Measurements from ENCODE around the gene KCNQ2. TPM values are rescaled to one million over a fixed set of nuclear protein-coding genes. Genes with fewer than 3 reads are reported as not detected.

Gene KCNQ2
- total RNA-seq, 1 experiment from 2014 or later, result 0.38 TPM

GRCh38 chr20:63447320-63447719 is 25.1 kb downstream of the KCNQ2 start:
- H3K4me1 Mint-ChIP-seq (ENCODE audit: low read depth, unreplicated experiment), result no peaks in the 10 kb centered on the region
- no peak overlapping the region for H3K4me3 Mint-ChIP-seq (ENCODE audit: low read depth, unreplicated experiment)
- peaks cover 6% of the 10 kb centered on the region for H3K36me3 Mint-ChIP-seq (ENCODE audit: insufficient read depth, unreplicated experiment)
- H3K27ac Mint-ChIP-seq (ENCODE audit: unreplicated experiment), result no peak overlapping the region
- H3K9me3 Mint-ChIP-seq (ENCODE audit: low read depth, unreplicated experiment), result peaks cover 6% of the 10 kb centered on the region
- CTCF ChIA-PET, result interaction anchor here (0.6 to 1.5 kb wide), 2 partner anchors 10 to 374 kb away, joined by 6 read pairs; no protein-coding TSS in a partner anchor
- DNase-seq, result no peak
- intact Hi-C loops (cut with micrococcal nuclease; ENCODE audit: unreplicated experiment), result no loop called here
- peaks cover 73% of the 10 kb centered on the region for H3K27me3 Mint-ChIP-seq (ENCODE audit: unreplicated experiment)
- no TSS peak for BruUV-seq (replicated peaks)
- TF ChIP-seq CTCF (IDR thresholded peaks at IDR 0.05; ENCODE audit: unreplicated experiment), result no peak

DNA sequence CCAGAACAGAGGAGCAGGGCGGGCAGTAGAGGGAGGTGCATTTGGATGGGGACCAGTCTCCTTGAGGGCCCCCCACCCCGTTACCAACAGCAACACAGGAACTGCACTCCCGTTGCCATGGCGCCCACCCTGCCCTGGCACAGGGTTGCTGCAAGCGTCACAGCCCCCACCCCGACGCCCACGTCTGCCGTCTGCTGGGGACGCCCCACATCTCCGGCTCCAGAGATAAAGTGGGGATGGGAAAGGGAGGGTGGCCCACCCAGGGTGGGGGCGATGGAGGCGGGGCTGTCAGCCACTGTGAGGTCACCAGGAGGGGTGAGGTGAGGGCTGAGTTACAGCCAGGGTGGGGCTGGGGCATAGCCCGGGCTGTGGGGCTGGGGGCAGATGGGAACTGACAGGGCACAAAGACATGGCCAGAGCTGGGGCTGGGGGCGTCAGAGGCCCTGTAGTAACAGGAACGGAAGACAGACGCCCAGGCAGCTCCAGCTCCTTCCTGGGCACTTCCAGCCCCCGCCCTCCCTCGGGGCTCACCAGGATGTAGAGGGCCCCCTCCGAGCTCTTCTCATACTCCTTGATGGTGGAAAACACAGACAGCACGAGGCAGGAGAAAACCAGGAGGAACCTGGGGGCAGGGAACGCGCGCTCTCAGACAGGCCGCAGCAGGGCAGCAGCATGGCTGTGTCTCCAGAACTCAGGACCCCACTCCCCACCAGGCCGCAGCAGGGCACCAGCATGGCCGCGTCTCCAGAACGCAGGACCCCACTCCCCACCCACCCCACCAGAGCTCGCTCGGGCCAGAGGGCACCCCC is 26.0 kb downstream of the KCNQ2 start:
- no peak overlapping the region for H3K27ac Mint-ChIP-seq (ENCODE audit: unreplicated experiment)
- no TSS peak for BruUV-seq (replicated peaks)
- intact Hi-C loops (cut with micrococcal nuclease; ENCODE audit: unreplicated experiment), result no loop called here

GRCh38 chr20:63445075-63445734 is 27.2 kb downstream of the KCNQ2 start:
- peaks cover 14% of the 10 kb centered on the region for H3K36me3 Mint-ChIP-seq (ENCODE audit: insufficient read depth, unreplicated experiment)
- peaks cover 72% of the 10 kb centered on the region for H3K27me3 Mint-ChIP-seq (ENCODE audit: unreplicated experiment)
- no peak overlapping the region for H3K4me3 Mint-ChIP-seq (ENCODE audit: low read depth, unreplicated experiment)
- no peak for DNase-seq
- no TSS peak for BruUV-seq (replicated peaks)
- H3K4me1 Mint-ChIP-seq (ENCODE audit: low read depth, unreplicated experiment), result no peaks in the 10 kb centered on the region
- intact Hi-C loops (cut with micrococcal nuclease; ENCODE audit: unreplicated experiment), result no loop called here
- no peak for TF ChIP-seq CTCF (IDR thresholded peaks at IDR 0.05; ENCODE audit: unreplicated experiment)
- CTCF ChIA-PET, result no interaction called here
- H3K27ac Mint-ChIP-seq (ENCODE audit: unreplicated experiment), result no peak overlapping the region
- peaks cover 6% of the 10 kb centered on the region for H3K9me3 Mint-ChIP-seq (ENCODE audit: low read depth, unreplicated experiment)

More for the DNA sequence above, 26.0 kb downstream of the KCNQ2 start:
- Mint-ChIP-seq H3K27me3 (ENCODE audit: unreplicated experiment) (peaks cover 72% of the 10 kb centered on the region), H3K4me3 (ENCODE audit: low read depth, unreplicated experiment) (no peak overlapping the region), H3K36me3 (ENCODE audit: insufficient read depth, unreplicated experiment) (peaks cover 10% of the 10 kb centered on the region), H3K9me3 (ENCODE audit: low read depth, unreplicated experiment) (peaks cover 6% of the 10 kb centered on the region), H3K4me1 (ENCODE audit: low read depth, unreplicated experiment) (no peaks in the 10 kb centered on the region)
- CTCF ChIA-PET, result interaction anchor here (1.5 kb wide), 1 partner anchor 11 kb away, joined by 6 read pairs; no protein-coding TSS in a partner anchor
- TF ChIP-seq CTCF (IDR thresholded peaks at IDR 0.05; ENCODE audit: unreplicated experiment), result no peak
- no peak for DNase-seq

- peaks cover 72% of the 10 kb centered on the region for H3K27me3 Mint-ChIP-seq (ENCODE audit: unreplicated experiment)
- peaks cover 6% of the 10 kb centered on the region for H3K9me3 Mint-ChIP-seq (ENCODE audit: low read depth, unreplicated experiment)
- H3K4me3 Mint-ChIP-seq (ENCODE audit: low read depth, unreplicated experiment), result no peak overlapping the region
- H3K27ac Mint-ChIP-seq (ENCODE audit: unreplicated experiment), result no peak overlapping the region
- H3K36me3 Mint-ChIP-seq (ENCODE audit: insufficient read depth, unreplicated experiment), result peaks cover 14% of the 10 kb centered on the region
- no peaks in the 10 kb centered on the region for H3K4me1 Mint-ChIP-seq (ENCODE audit: low read depth, unreplicated experiment)
- no peak for TF ChIP-seq CTCF (IDR thresholded peaks at IDR 0.05; ENCODE audit: unreplicated experiment)
- DNase-seq, result no peak
- CTCF ChIA-PET, result no interaction called here
- BruUV-seq (replicated peaks), result no TSS peak
- intact Hi-C loops (cut with micrococcal nuclease; ENCODE audit: unreplicated experiment), result loop anchor here (5.0 kb wide), 1 partner anchor 78 kb away; the partner anchor contains the start of gene PPDPF
Measured at GRCh38 chr20:63444548-63444947, 27.9 kb downstream of the KCNQ2 start.
